GM21447 (cell line): ENCODE measurements around the gene FBXO7.

ENCODE experiments used
- ATAC-seq: cut with Tn5 transposase; IDR thresholded peaks from one replicate; pipeline ENCODE4 v1.9.1; 2021; ENCODE audit not compliant: unreplicated experiment

FBXO7 gene

GRCh38 chr22:32531228-32531627, 56.6 kb downstream of the FBXO7 start:
- no peak for ATAC-seq

GRCh38 chr22:32531931-32532819, 57.6 kb downstream of the FBXO7 start:
- no peak for ATAC-seq

- no peak for ATAC-seq
These were observed 58.2 kb downstream of the FBXO7 start for GRCh38 chr22:32532820-32533128.

- ATAC-seq: no peak
These were observed 58.9 kb downstream of the FBXO7 start for GRCh38 chr22:32533265-32534111.

- ATAC-seq: no peak
These were observed 59.9 kb downstream of the FBXO7 start for GRCh38 chr22:32534252-32535235.

- ATAC-seq: no peak
These were observed 61.0 kb downstream of the FBXO7 start for GRCh38 chr22:32535531-32536190.

GRCh38 chr22:32536352-32536751, 61.7 kb downstream of the FBXO7 start:
- ATAC-seq: no peak

GRCh38 chr22:32538521-32538920, 63.9 kb downstream of the FBXO7 start:
- ATAC-seq: no peak

GRCh38 chr22:32539631-32540421, 65.2 kb downstream of the FBXO7 start:
- ATAC-seq: no peak

- ATAC-seq: no peak
These were observed 66.9 kb downstream of the FBXO7 start for GRCh38 chr22:32541481-32541880.

- ATAC-seq: no peak
These were observed 67.6 kb downstream of the FBXO7 start for GRCh38 chr22:32542066-32542676.

GRCh38 chr22:32542677-32543357, 68.2 kb downstream of the FBXO7 start:
- no peak for ATAC-seq

- ATAC-seq: no peak
These were observed 70.4 kb downstream of the FBXO7 start for GRCh38 chr22:32544953-32545558.

- no peak for ATAC-seq
These were observed 71.2 kb downstream of the FBXO7 start for GRCh38 chr22:32545801-32546200.

- ATAC-seq: no peak
These were observed 71.9 kb downstream of the FBXO7 start for GRCh38 chr22:32546496-32546895.

GRCh38 chr22:32546935-32547334, 72.3 kb downstream of the FBXO7 start:
- ATAC-seq: no peak

- ATAC-seq: no peak
These were observed 73.4 kb downstream of the FBXO7 start for GRCh38 chr22:32548039-32548438.
